GM21381 (cell line): ENCODE data around the gene TMPRSS11B.
"Not testable (repeated sequence)": the region's sequence is repeated elsewhere in the genome, so short reads cannot be mapped to it uniquely, and the experiment has no call there.

Experiments used
- ATAC-seq: cut with Tn5 transposase; IDR thresholded peaks from one replicate; pipeline ENCODE4 v1.9.1; 2021; ENCODE audit warnings: mild to moderate bottlenecking, moderate library complexity; ENCODE audit not compliant: unreplicated experiment

TMPRSS11B gene, protein sequence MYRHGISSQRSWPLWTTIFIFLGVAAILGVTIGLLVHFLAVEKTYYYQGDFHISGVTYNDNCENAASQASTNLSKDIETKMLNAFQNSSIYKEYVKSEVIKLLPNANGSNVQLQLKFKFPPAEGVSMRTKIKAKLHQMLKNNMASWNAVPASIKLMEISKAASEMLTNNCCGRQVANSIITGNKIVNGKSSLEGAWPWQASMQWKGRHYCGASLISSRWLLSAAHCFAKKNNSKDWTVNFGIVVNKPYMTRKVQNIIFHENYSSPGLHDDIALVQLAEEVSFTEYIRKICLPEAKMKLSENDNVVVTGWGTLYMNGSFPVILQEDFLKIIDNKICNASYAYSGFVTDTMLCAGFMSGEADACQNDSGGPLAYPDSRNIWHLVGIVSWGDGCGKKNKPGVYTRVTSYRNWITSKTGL

DNA sequence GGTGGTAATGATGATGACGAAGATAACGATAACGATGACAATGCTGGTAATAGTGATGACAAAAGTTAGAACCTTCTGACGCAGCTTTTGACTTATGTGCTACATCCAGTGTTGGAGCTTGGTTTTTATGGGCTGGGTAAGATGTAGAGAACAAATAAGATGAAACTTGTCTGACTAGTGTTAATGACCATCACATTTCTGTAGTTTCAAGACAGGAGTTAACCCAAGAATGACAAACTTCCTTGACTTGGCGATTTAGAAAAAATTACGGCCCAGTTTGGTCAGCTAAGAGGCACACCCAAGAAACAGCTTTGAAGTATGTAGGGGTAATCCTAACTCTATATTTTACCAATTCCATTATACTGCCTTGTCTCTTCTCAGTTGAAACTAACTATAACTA, at the start of gene TMPRSS11B:
TSS of gene TMPRSS11B (minus strand) at position 101 of the 400 bp plus-strand sequence. CDS start 136 bp downstream, outside the sequence.
- no peak for ATAC-seq

DNA sequence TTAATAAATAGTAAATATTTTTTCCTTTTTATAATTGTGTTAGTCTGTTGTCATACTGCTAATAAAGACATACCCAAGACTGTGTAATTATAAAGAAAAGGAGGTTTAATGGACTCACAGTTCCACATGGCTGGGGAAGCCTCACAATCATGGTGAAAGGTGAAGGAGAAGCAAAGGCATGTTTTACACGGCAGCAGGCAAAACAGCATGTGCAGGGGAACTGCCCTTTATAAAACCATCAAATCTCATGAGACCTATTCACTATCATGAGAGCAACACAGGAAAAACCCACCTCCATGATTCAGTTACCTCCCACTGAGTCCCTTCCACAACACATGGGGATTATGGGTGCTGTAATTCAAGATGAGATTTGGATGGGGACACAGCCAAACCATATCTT, 45.8 kb upstream of the TMPRSS11B start:
- no peak for ATAC-seq

DNA sequence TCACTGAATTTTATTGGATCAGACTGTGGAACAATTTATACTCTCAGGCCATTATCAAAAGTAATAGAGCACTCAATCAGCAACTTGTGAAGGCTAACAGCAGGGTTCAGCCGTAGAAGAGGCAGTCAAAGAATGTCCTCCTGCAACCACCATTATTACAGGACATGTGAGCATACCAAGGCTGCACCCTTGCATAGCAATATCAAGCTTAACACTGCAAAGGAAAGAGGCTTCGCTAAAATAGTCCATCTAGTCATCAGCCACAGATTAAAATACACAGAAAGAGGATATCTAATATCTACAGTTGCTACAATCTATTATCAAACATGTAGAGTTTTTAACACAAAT, 42.9 kb upstream of the TMPRSS11B start:
- ATAC-seq: no peak

DNA sequence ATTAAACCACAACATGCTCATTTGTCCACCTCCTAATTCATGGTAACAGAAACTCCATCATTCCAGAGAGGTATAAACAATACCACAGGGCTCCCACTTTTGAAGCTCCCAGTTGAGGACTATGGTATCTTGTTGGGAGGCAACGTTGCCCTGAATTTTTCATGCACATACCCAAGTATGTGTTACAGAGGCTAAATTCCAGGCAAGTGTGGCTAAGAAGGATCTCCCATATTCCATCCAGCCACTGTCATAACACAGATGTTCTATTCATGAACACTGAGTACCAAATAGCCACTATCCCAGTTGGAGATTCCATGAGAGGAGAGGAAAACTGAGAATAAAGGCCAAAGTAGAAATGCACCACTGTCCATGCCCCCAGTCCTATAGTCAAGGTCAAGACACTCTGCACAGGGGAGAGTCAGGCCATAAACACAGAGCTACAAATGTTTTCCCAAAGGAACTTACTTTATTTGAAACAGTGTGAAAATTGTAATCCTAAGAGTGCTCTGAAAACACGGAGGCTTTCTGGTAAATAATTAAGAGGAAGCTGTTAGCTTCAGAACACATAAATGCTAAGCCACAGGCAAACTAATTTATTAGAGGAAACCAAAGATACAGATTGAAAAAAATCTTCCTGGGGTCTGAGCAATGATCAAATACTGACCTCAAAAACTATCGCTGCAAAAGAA, 42.4 kb upstream of the TMPRSS11B start:
- ATAC-seq: no peak

DNA sequence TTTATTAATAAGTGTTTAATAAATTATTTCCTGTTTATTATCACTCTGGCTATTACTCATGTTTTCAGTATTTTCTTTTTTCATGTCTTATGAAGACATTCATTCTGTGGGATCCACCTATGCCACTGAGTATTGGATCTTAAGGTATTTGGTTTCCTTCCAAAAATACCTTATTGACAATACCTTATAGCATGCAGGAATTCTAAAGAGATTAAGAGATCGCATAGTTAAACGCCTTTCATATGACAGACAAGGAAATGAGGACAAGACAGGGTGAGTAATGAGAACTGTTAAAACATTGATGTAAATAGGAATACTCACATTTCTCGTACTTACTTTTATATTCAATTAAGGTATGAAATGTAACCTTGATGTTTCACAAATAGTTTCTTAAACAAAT, 38.2 kb upstream of the TMPRSS11B start:
- ATAC-seq: no peak

DNA sequence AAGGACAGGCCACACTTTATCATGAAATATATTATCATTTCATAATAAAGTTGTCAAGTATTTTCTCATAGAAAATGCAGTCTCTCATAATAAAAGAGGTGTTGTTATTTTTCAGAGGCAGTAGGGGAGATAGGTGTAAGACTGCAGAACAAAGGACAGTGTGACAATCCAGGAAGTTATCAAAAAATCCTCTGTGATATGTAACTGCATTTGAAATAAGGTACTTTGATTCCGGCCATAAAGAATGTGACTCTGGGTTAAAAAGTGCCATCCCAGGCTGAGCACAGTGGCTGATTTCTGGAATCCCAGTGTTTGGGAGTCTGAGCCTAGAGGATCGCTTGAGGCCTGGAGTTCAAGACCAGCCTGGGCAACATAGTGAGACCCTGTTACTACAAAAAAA, 37.6 kb upstream of the TMPRSS11B start:
- no peak for ATAC-seq

DNA sequence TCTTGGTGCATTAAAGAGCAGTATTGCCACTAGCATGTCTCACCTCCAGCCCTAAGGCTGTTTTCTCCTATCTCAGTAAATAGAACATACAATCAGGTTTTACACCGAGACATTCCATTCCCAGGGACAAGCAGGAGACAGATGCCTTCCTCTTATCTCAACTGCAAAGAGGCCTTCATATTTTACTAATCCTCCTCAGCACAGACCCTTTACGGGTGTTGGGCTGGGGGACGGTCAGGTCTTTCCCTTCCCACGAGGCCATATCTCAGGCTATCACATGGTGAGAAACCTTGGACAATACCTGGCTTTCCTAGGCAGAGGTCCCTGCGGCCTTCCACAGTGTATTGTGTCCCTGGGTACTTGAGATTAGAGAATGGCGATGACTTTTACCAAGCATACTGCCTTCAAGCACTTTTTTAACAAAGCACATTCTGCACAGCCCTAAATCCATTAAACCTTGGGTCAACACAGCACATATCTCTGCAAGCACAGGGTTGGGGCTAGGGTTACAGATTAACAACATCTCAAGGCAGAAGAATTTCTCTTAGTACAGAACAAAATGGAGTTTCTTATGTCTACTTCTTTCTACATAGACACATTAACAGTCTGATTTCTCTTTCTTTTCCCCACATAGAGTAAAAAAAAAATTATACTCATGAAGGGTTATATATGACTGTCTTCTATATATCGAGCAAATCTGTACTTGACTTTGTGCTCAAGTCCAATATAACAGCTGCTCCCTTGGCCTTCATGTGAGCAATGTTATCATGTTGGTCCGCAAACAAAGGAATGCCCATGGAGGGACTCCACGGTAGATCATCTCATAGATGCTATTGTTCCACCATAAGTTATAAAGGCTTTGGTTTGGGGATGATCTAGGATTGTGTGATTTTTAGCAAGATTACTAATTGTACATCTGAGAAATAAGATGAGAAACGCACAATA, 36.6 kb upstream of the TMPRSS11B start:
- not testable (repeated sequence) for ATAC-seq

DNA sequence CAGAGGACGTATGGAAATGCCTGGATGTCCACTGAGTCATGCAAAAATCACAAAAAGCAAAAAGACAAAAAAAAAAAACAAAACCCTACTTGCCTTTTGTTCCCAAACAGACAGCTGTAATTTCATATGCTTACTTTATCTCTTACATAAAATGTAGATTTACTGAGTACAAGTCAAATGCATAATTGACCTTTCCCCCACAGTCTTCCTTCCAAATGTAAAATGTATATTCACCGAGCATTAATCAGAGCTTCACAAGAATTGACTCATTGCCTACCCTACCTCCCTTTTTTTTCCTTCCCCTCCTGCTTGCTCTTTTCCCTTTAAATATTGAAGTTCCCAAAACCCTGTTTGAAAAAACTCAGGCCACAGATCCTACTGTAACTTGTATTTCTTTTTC, 32.5 kb upstream of the TMPRSS11B start:
- ATAC-seq: no peak

DNA sequence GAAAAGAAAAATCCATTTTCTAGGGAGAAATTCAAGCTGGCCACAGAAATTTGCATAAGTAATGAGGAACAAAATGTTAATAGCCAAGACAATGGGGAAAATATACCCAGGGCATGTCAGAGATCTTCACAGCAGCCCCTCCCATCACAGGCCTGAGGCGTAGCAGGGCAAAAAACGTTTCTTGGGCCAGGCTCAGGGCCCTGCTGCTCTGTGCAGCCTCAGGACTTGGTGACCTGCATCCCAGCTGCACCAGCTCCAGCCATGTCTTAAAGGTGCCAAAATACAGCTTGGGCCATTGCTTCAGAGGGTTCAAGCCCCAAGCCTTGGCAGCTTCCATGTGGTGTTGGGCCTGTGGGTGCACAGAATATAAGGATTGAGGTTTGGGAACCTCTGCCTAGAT, 32.1 kb upstream of the TMPRSS11B start:
- ATAC-seq: no peak

DNA sequence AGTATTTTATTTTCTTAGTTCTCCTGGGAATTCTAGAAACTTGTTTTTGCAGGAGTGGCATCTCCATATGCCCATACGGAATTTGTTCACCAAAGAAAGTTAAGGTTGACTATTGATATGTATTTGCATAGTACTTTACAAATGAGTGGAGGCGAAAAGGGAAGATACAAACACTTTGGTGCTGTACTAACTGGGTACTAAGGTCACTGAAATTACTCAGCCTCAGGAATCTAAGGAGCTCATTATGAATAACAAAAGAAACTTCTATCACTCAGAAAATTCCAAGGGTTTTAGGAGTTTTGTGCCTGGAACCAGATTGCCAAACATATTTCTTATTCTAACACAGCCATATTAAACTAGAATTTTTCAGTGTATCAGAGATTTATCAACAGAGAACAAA, 27.4 kb upstream of the TMPRSS11B start:
- no peak for ATAC-seq

DNA sequence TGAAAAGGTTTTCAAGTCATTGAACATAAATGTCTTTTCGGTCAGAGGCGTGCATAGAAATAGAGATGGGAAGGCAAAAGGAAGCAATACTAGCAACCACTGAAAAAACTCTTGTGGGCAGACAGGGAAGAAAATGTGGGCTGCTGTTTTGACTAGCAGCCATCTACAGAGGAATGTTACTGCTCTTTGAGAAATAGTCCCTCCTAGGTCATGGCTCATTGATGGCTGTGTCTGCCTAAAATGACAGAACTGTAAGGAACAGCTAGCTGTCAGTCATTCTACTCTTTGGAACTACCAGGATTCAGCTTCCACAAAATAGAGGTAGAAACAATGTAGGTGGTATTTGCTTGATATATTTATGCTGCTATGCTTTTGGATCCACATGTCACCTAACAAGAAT, 26.9 kb upstream of the TMPRSS11B start:
- peak; percentile 57 for ATAC-seq

DNA sequence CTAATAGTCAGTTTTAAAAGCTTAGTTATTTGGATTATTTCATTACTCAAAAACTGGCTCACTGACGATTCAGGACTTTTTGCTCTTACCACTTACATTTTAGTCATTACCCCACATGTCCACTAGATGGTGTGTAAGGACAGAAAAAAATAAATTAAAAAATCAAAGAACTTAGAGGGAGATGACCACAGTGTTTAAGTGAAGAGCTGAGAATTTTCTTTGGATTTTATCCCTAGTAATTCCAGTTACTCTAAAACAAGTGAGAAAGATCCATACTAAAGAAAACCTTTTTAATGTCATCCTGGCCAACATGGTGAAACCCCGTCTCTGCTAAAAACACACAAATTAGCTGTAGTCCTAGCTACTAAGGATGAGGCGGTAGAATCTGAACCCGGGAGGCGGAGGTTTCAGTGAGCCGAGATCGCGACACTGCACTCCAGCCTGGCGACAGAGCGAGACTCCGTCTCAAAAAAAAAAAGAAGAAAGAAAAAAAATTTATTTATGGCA, 26.4 kb upstream of the TMPRSS11B start:
- peak; percentile 55 for ATAC-seq

DNA sequence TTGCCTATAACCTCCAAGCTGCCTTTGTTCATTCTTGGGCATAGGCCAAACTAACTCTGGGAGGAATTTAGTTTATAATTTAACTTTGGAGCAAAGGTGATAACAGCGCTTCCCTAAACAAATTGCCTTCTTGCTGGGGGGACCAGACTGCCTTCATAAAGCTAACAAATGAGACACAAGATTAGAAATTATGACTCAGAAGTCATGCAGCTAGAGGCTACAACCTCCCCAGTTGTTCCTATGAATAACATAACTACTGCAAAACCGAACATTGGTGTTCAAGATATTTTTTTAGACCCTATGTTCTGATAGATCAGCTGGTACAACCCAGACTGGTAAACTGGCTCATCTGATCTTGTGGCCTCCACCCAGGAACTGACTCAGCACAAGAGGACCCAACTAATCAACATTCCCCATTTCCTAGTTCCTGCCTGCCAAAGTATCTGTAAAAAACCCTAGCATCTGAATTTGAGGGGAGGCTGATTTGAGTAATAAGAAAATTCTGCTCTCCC, 22.0 kb upstream of the TMPRSS11B start:
- no peak for ATAC-seq

DNA sequence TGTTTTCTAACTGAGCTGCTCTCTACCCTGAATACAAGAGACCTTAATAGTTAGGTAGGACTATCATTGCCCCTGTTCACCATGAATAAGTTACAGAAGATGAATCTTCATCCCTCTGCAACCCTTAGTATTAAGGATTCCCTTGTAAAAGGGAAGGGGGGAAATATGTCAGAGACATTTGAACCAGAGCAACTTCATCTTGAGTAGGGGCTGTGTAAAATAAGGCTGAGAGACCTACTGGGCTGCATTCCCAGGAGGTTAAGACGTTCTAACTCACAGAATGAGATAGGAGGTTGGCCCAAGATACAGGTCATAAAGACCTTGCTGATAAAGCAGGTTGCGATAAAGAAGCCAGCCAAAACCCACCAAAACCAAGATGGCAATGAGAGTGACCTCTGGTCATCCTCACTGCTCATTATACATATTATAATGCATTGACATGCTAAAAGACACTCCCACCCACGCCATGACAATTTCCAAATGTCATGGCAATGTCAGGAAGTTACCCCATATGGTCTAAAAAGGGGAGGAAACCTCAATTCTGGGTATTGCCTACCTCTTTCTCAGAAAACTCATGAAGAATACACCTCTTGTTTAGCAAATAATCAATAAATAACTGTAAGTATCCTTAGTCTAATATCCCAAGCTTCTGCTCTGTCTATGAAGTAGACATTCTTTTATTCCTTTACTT, 19.5 kb upstream of the TMPRSS11B start:
- ATAC-seq: no peak

DNA sequence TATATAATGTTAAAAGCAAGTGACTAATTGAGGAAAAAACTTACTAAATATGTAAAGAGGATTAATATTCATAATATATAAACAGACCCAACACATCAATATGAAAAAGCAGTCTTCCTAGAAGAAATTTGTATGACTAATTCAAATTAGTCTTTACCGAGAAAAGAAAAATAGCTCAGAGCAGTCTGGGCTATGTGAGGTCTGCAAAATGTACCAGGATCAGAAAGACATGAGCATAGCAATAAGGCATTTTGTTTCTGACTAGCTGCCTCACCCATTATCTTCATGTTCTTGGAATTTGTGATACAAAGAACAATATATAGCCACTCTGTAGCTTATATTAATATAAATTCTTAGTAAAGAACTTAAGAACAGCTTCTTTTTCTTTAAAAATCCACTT, 13.7 kb upstream of the TMPRSS11B start:
- ATAC-seq: no peak

DNA sequence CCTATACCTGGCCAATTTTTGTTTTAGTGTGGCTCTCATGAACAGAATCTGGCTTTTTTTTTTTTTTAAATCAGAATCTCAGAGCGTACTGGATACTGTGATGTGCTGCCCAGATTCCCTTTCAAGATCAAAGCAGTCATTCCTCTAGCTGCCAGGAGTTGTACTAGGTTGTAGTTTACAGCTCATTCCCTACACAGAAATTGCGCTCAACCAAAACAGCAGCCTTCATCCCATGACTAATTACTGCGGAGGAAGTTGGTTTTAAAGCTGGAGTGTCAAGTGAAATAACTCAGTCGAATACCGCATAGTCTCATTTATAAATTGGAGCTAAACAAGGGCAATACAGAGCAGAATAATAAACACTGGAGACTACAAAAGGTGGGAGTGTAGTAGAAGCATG, 12.2 kb upstream of the TMPRSS11B start:
- ATAC-seq: no peak

DNA sequence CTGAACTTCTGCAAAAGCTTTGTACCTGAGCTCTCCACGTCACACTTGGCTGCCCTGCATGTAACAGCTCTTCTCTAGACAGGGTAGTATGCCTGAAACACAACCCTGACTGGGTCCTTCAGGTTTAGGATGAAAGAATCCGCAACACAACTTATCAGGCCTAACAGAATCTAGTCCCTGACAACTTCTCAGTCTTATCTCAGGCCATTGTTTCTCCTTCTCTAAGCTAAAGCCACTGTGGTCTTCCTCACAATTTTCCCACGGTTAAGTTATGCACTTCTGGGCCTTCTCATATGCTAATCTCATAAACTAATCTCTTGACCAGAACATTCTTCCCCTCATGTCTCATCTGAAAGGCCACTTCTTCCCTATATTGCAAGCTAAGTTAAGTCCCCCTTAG, 10.8 kb upstream of the TMPRSS11B start:
- no peak for ATAC-seq

DNA sequence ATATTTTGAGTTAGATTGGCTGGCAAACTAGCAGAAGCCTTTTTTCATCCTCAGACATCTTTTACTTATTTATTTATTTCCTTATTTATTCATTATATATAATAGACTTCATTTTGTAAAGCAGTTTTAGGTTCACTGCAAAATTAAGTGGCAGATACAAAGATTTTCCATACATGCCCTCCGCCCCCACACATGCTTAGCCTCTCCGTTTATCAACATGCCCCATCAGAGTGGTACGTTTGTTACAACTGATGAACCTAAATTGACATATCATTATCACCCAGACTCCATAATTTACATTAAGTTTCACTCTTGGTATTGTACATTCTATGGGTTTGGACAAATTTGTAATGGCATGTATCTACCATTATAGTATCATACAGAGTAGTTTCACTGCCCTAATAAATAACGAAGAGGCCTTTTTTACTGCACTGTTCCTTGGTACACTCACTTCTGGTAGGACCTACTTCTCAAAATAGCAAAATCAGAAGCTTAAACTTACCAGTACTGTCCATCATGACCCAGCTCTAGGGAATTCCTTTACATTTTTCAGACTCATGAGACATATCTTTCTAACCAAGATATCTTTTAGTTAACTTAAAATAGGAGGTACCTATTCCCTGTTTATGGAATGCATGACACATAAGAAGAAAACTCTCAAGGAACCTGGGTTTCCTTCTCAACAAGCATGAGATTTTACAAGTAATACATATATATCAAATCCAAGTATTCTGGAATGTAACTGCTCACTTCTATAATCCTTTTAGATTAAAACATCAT, 4.8 kb upstream of the TMPRSS11B start:
- no peak for ATAC-seq

DNA sequence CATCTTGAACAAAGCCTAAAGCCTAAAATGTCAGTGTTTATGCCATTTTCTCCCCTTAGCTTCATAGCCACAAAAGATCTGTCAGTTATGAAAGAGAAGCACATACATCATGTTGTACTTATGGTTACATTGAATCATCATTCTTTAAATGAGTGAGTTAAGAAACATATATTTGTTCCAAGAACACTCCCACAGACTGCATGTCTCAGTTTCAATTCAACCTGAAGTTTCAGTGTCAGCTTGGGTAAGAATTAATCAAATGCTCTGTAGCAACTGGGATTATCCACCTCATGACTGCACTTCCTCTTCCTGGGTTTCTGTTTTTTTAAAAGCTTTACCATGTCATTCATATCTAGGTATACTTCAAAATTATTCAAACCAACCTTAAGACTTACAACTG, 3.9 kb upstream of the TMPRSS11B start:
- ATAC-seq: peak; percentile 86

DNA sequence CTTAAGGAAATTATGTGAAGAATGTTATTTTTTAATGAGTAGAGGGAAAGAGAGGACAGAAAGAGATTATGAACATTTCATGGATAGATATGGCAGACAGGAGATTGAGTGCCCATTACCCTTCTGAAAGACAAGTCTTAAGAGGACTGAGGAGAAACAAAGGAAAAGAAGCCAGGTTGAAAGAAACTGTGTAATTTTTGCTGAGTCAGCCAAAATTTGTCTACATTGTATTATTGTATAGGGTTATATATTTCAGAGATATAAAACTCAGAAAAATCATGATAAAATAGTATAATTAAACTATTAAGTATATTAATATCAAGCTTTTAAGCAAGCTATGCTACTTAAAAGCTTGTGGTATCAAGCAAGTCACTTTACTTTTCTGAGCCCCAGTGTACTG, 4.9 kb downstream of the TMPRSS11B start:
- no peak for ATAC-seq
